ENCODE results near the gene MSI2. TPM values are rescaled to one million over a fixed set of nuclear protein-coding genes. Genes with fewer than 3 reads are reported as not detected.

MSI2 gene
- total RNA-seq, 1 experiment from 2014 or later = 174 TPM

GRCh38 chr17:57654040-57654775 is 397.9 kb downstream of the MSI2 start:
- BruUV-seq (replicated peaks) = no TSS peak
- Mint-ChIP-seq H3K9me3 (ENCODE audit: unreplicated experiment) (no peaks in the 10 kb centered on the region), H3K4me1 (ENCODE audit: low read depth, unreplicated experiment) (no peaks in the 10 kb centered on the region), H3K36me3 (ENCODE audit: insufficient read depth, unreplicated experiment) (peaks cover 23% of the 10 kb centered on the region), H3K27me3 (ENCODE audit: insufficient read depth, unreplicated experiment) (no peaks in the 10 kb centered on the region), H3K27ac (ENCODE audit: unreplicated experiment) (no peak overlapping the region), H3K4me3 (ENCODE audit: unreplicated experiment) (no peak overlapping the region)
- H3K27me3 ChIP-seq (replicated peaks; ENCODE audit: control insufficient read depth, insufficient read depth, low read length) = no peaks in the 10 kb centered on the region
- POLR2A ChIA-PET = no interaction called here
- H3K4me1 ChIP-seq = no peaks in the 10 kb centered on the region
- CTCF ChIA-PET = no interaction called here
- H3K9me3 ChIP-seq = no peaks in the 10 kb centered on the region
- intact Hi-C loops (cut with micrococcal nuclease; ENCODE audit: unreplicated experiment) = no loop called here
- no peaks in the 10 kb centered on the region; the same call in 1 of the 2 replicates for H3K36me3 ChIP-seq (ENCODE audit: control insufficient read depth, insufficient read depth, low read length)
- no peak for DNase-seq
- H3K4me3 ChIP-seq (ENCODE audit: low read depth, low read length) = no peak overlapping the region
- no peak for TF ChIP-seq CTCF (IDR thresholded peaks at IDR 0.05; ENCODE audit: insufficient read depth in 1 of 2, low read depth in 1 of 2, low read length in 1 of 2, severe bottlenecking in 1 of 2, unreplicated experiment in 1 of 2)

- Histone ChIP-seq H3K4me3 (ENCODE audit: low read depth, low read length) (no peak overlapping the region), H3K36me3 (ENCODE audit: control insufficient read depth, insufficient read depth, low read length) (no peaks in the 10 kb centered on the region; the same call in 1 of the 2 replicates), H3K4me1 (no peaks in the 10 kb centered on the region), H3K27me3 (replicated peaks; ENCODE audit: control insufficient read depth, insufficient read depth, low read length) (no peaks in the 10 kb centered on the region), H3K9me3 (no peaks in the 10 kb centered on the region)
- Mint-ChIP-seq H3K27me3 (ENCODE audit: insufficient read depth, unreplicated experiment) (no peaks in the 10 kb centered on the region), H3K27ac (ENCODE audit: unreplicated experiment) (no peak overlapping the region), H3K36me3 (ENCODE audit: insufficient read depth, unreplicated experiment) (peaks cover 28% of the 10 kb centered on the region), H3K4me3 (ENCODE audit: unreplicated experiment) (no peak overlapping the region), H3K4me1 (ENCODE audit: low read depth, unreplicated experiment) (no peaks in the 10 kb centered on the region), H3K9me3 (ENCODE audit: unreplicated experiment) (no peaks in the 10 kb centered on the region)
- no peak for TF ChIP-seq CTCF (IDR thresholded peaks at IDR 0.05; ENCODE audit: insufficient read depth in 1 of 2, low read depth in 1 of 2, low read length in 1 of 2, severe bottlenecking in 1 of 2, unreplicated experiment in 1 of 2)
- ChIA-PET CTCF (no interaction called here), POLR2A (no interaction called here)
- BruUV-seq (replicated peaks) = no TSS peak
- no peak for DNase-seq
- intact Hi-C loops (cut with micrococcal nuclease; ENCODE audit: unreplicated experiment) = no loop called here
These were observed 399.2 kb downstream of the MSI2 start for GRCh38 chr17:57655553-57655952.

- Mint-ChIP-seq H3K27me3 (ENCODE audit: insufficient read depth, unreplicated experiment) (no peaks in the 10 kb centered on the region), H3K4me1 (ENCODE audit: low read depth, unreplicated experiment) (no peaks in the 10 kb centered on the region), H3K27ac (ENCODE audit: unreplicated experiment) (no peak overlapping the region), H3K4me3 (ENCODE audit: unreplicated experiment) (no peak overlapping the region), H3K9me3 (ENCODE audit: unreplicated experiment) (no peaks in the 10 kb centered on the region), H3K36me3 (ENCODE audit: insufficient read depth, unreplicated experiment) (peaks cover 35% of the 10 kb centered on the region)
- Histone ChIP-seq H3K4me1 (no peaks in the 10 kb centered on the region; the same call in 1 of the 2 replicates), H3K27me3 (replicated peaks; ENCODE audit: control insufficient read depth, insufficient read depth, low read length) (no peaks in the 10 kb centered on the region), H3K9me3 (no peaks in the 10 kb centered on the region), H3K4me3 (ENCODE audit: low read depth, low read length) (no peak overlapping the region), H3K36me3 (ENCODE audit: control insufficient read depth, insufficient read depth, low read length) (no peaks in the 10 kb centered on the region; the same call in 1 of the 2 replicates)
- BruUV-seq (replicated peaks) = no TSS peak
- intact Hi-C loops (cut with micrococcal nuclease; ENCODE audit: unreplicated experiment) = no loop called here
- ChIA-PET CTCF (no interaction called here), POLR2A (no interaction called here)
- no peak for DNase-seq
- no peak for TF ChIP-seq CTCF (IDR thresholded peaks at IDR 0.05; ENCODE audit: insufficient read depth in 1 of 2, low read depth in 1 of 2, low read length in 1 of 2, severe bottlenecking in 1 of 2, unreplicated experiment in 1 of 2)
These were observed 400.9 kb downstream of the MSI2 start for GRCh38 chr17:57657211-57657610.
